Fibroblast of mammary gland (primary cell): ENCODE data around the gene FLT1.

Experiments used
- DNase-seq: peaks from one replicate; pipeline ENCODE4 v3.0.0-alpha.2; 2010; ENCODE audit warnings: low read depth
- H3K4me3 ChIP-seq: 2 replicates; pipeline ENCODE4 v1.5.1; 2011; ENCODE audit warnings: low read depth, mild to moderate bottlenecking, low read length, moderate library complexity; ENCODE audit not compliant: control insufficient read depth
- TF ChIP-seq, protein P1 (sequence below): conservative IDR thresholded peaks from 2 replicates; pipeline ENCODE4 v1.5.1; 2011; ENCODE audit warnings: low read depth, low read length, inconsistent platforms; ENCODE audit not compliant: control insufficient read depth, insufficient read depth

Gene FLT1

DNA sequence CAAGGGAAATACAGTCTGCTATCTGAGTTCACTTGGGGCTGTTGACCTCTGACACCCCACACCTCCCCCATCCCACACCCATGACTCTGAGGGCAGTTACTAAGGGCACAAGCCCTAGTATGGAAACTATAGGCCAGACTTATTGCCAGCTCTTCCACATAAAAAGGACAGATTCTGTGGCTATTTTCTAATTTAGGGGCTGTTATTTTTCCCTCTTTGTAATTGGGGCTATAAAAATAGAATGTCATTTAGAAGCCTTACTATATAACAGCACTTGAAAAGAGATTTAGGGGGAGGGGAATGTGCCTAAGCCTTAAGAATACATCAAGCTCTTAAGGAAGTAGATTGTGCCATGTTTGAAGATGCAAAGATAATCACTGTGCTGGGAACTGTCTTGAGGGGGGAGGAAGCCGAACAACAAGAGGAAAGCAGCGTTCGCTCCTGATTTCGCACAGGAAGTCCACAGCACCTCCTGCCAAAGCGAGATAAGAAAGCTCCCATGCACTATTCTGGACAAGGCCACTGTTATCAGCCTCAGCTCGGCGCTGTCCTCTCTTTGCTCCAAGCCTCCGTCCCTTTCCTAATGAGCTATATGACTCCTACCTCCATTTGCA is 86.6 kb downstream of the FLT1 start:
- TF ChIP-seq, protein P1, sequence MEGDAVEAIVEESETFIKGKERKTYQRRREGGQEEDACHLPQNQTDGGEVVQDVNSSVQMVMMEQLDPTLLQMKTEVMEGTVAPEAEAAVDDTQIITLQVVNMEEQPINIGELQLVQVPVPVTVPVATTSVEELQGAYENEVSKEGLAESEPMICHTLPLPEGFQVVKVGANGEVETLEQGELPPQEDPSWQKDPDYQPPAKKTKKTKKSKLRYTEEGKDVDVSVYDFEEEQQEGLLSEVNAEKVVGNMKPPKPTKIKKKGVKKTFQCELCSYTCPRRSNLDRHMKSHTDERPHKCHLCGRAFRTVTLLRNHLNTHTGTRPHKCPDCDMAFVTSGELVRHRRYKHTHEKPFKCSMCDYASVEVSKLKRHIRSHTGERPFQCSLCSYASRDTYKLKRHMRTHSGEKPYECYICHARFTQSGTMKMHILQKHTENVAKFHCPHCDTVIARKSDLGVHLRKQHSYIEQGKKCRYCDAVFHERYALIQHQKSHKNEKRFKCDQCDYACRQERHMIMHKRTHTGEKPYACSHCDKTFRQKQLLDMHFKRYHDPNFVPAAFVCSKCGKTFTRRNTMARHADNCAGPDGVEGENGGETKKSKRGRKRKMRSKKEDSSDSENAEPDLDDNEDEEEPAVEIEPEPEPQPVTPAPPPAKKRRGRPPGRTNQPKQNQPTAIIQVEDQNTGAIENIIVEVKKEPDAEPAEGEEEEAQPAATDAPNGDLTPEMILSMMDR: no peak
- DNase-seq: no peak
- no peak overlapping the region for H3K4me3 ChIP-seq

DNA sequence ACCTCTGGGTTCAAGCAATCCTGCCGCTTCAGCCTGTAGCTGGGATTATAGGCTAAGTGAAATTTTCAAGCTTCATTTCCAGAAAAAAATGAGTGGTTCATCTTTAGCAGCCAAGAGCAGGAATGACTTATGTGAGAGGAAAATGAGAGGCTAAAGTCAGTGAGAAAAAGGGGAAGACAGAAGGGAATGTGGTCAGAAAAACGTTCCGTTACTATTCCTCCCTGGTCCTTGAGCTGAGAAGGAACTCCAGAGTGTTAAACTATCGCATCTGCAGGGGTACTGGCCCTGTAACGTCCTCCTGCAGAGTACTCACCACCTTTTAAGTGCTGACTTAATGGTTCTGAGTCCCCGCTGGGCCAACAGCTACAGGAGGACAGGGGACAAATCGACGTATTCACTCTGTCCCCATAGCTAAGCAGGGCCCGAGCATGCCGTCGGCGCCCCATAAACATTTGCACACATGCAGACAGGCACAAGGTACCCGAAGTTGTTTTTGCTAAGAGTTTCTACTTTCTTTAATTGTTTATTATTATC is 88.1 kb downstream of the FLT1 start:
- TF ChIP-seq, protein P1: no peak
- DNase-seq: no peak
- no peak overlapping the region for H3K4me3 ChIP-seq

GRCh38 chr13:28402057-28402381 is 92.9 kb downstream of the FLT1 start:
- H3K4me3 ChIP-seq: no peak overlapping the region
- TF ChIP-seq, protein P1: no peak
- DNase-seq: no peak

GRCh38 chr13:28401303-28402056 is 93.4 kb downstream of the FLT1 start:
- TF ChIP-seq, protein P1: no peak
- H3K4me3 ChIP-seq: no peak overlapping the region
- peak; percentile 82 for DNase-seq

GRCh38 chr13:28396053-28396452 is 98.9 kb downstream of the FLT1 start:
- no peak overlapping the region for H3K4me3 ChIP-seq
- DNase-seq: no peak
- TF ChIP-seq, protein P1: no peak

- TF ChIP-seq, protein P1: no peak
- H3K4me3 ChIP-seq: no peak overlapping the region
- peak; percentile 84 for DNase-seq
Measured at GRCh38 chr13:28394422-28394821, 100.5 kb downstream of the FLT1 start.
